Omental fat pad (tissue), 4 donors: Measurements from ENCODE around the gene NUBPL. TPM values are rescaled to one million over a fixed set of nuclear protein-coding genes. Genes with fewer than 3 reads are reported as not detected.

Experiments used
- ATAC-seq: fragments of 150-250 bp; one replicate; pipeline ENCODE4 v1.9.1; 2016; ENCODE audit warnings: mild to moderate bottlenecking, moderate library complexity; ENCODE audit not compliant: low FRiP score
- DNase-seq: peaks from one replicate; pipeline ENCODE4 v3.0.0-alpha.2; 2019; ENCODE audit warnings: low spot score
- CTCF ChIP-seq, 3 donors: fragments of 450-650 bp; IDR thresholded peaks; one replicate each; pipeline ENCODE4 v1.5.1; 2016 to 2017; ENCODE audit warnings: antibody characterized with exemption in 3 of 3, mild to moderate bottlenecking in 3 of 3, moderate library complexity in 2 of 3
- total RNA-seq, 4 donors: library from RNA; depleted of rRNA; stranded (reverse); fragments of >200 nt; gene quantifications; one replicate each; pipeline ENCODE4 v1.1.0, GENCODE V29; 2016

The NUBPL gene
- total RNA-seq = 10 to 100 TPM in 2 of 4 donors, 1 to 10 TPM in 2; 9.0 to 12.9 (median 10.9) TPM

GRCh38 chr14:31561155-31561846, at the start of gene NUBPL:
NUBPL (plus strand) TSS chr14:31561404; CDS start chr14:31561440, 36 bp downstream.
- no peak for TF ChIP-seq CTCF (IDR thresholded peaks at IDR 0.05)
- ATAC-seq = peak; percentile 93
- peak; percentile 87 for DNase-seq

GRCh38 chr14:31527087-31527486, 34.1 kb upstream of the NUBPL start:
- no peak for TF ChIP-seq CTCF (IDR thresholded peaks at IDR 0.05)
- no peak for ATAC-seq
- DNase-seq = no peak

GRCh38 chr14:31527546-31527945, 33.7 kb upstream of the NUBPL start:
- DNase-seq (no peak), ATAC-seq (no peak)
- TF ChIP-seq CTCF (IDR thresholded peaks at IDR 0.05) = no peak

- TF ChIP-seq CTCF (IDR thresholded peaks at IDR 0.05) = no peak
- DNase-seq (no peak), ATAC-seq (no peak)
Observed at GRCh38 chr14:31529053-31529452, 32.2 kb upstream of the NUBPL start.

- TF ChIP-seq CTCF (IDR thresholded peaks at IDR 0.05) = no peak
- DNase-seq = no peak
- no peak for ATAC-seq
Observed at GRCh38 chr14:31530136-31530535, 31.1 kb upstream of the NUBPL start.

GRCh38 chr14:31536201-31536960, 24.8 kb upstream of the NUBPL start:
- ATAC-seq (no peak), DNase-seq (no peak)
- TF ChIP-seq CTCF (IDR thresholded peaks at IDR 0.05) = no peak
